ENCODE results near the gene ALPK3.

The ALPK3 gene

GRCh38 chr15:84885801-84886200 lies 68.6 kb downstream of the ALPK3 start:
- no peak for TF ChIP-seq CTCF (conservative IDR thresholded peaks at IDR 0.05; ENCODE audit: control insufficient read depth, insufficient read depth, low read depth, low read length)

GRCh38 chr15:84886211-84886983 lies 69.2 kb downstream of the ALPK3 start:
- no peak for DNase-seq (ENCODE audit: low read depth)
- TF ChIP-seq CTCF (conservative IDR thresholded peaks at IDR 0.05; ENCODE audit: control insufficient read depth, insufficient read depth, low read depth, low read length): no peak
- no peak overlapping the region for H3K4me3 ChIP-seq (ENCODE audit: control insufficient read depth, low read depth, low read length)

More at GRCh38 chr15:84885801-84886200, 68.6 kb downstream of the ALPK3 start:
- H3K4me3 ChIP-seq (ENCODE audit: control insufficient read depth, low read depth, low read length): no peak overlapping the region
- no peak for DNase-seq (ENCODE audit: low read depth)

- no peak for DNase-seq (ENCODE audit: low read depth)
- TF ChIP-seq CTCF (conservative IDR thresholded peaks at IDR 0.05; ENCODE audit: control insufficient read depth, insufficient read depth, low read depth, low read length): no peak
- no peak overlapping the region for H3K4me3 ChIP-seq (ENCODE audit: control insufficient read depth, low read depth, low read length)
Observed at GRCh38 chr15:84886984-84887299, 69.8 kb downstream of the ALPK3 start.

- H3K4me3 ChIP-seq (ENCODE audit: control insufficient read depth, low read depth, low read length): no peak overlapping the region
- TF ChIP-seq CTCF (conservative IDR thresholded peaks at IDR 0.05; ENCODE audit: control insufficient read depth, insufficient read depth, low read depth, low read length): no peak
- DNase-seq (ENCODE audit: low read depth): no peak
Observed at GRCh38 chr15:84887938-84888337, 70.8 kb downstream of the ALPK3 start.

GRCh38 chr15:84888639-84889038 lies 71.5 kb downstream of the ALPK3 start:
- TF ChIP-seq CTCF (conservative IDR thresholded peaks at IDR 0.05; ENCODE audit: control insufficient read depth, insufficient read depth, low read depth, low read length): no peak
- no peak for DNase-seq (ENCODE audit: low read depth)
- H3K4me3 ChIP-seq (ENCODE audit: control insufficient read depth, low read depth, low read length): no peak overlapping the region

- TF ChIP-seq CTCF (conservative IDR thresholded peaks at IDR 0.05; ENCODE audit: control insufficient read depth, insufficient read depth, low read depth, low read length): no peak
- DNase-seq (ENCODE audit: low read depth): no peak
- no peak overlapping the region for H3K4me3 ChIP-seq (ENCODE audit: control insufficient read depth, low read depth, low read length)
Observed at GRCh38 chr15:84889313-84889990, 72.3 kb downstream of the ALPK3 start.
